GM11168 (cell line): Measurements from ENCODE around the gene VSNL1.
"Not testable (repeated sequence)": the region's sequence is repeated elsewhere in the genome, so short reads cannot be mapped to it uniquely, and the experiment has no call there.

Source experiments
- in situ Hi-C: fragments of 300-500 bp; cut with MboI; formaldehyde crosslinking; loops from one replicate; pipeline ENCODE4 v1.12.0; 2022; ENCODE audit warnings: low sequenced_read_pairs; ENCODE audit not compliant: unreplicated experiment

VSNL1 gene

GRCh38 chr2:17541531-17541950, 1.0 kb downstream of the VSNL1 start:
- in situ Hi-C loops: no loop called here

- in situ Hi-C loops: no loop called here
Observed at GRCh38 chr2:17542471-17542870, 2.0 kb downstream of the VSNL1 start.

GRCh38 chr2:17543131-17543660, 2.7 kb downstream of the VSNL1 start:
- in situ Hi-C loops: no loop called here

GRCh38 chr2:17543848-17544247, 3.4 kb downstream of the VSNL1 start:
- in situ Hi-C loops: no loop called here

GRCh38 chr2:17544256-17544655, 3.8 kb downstream of the VSNL1 start:
- in situ Hi-C loops: no loop called here

- in situ Hi-C loops: no loop called here
Observed at GRCh38 chr2:17545680-17546613, 5.5 kb downstream of the VSNL1 start.

GRCh38 chr2:17547237-17547636, 6.7 kb downstream of the VSNL1 start:
- in situ Hi-C loops: no loop called here

GRCh38 chr2:17547737-17548136, 7.2 kb downstream of the VSNL1 start:
- in situ Hi-C loops: no loop called here

GRCh38 chr2:17550907-17551306, 10.4 kb downstream of the VSNL1 start:
- in situ Hi-C loops: no loop called here

GRCh38 chr2:17555150-17555549, 14.7 kb downstream of the VSNL1 start:
- in situ Hi-C loops: no loop called here

GRCh38 chr2:17557596-17557995, 17.1 kb downstream of the VSNL1 start:
- in situ Hi-C loops: no loop called here

- in situ Hi-C loops: no loop called here
Observed at GRCh38 chr2:17558053-17558452, 17.6 kb downstream of the VSNL1 start.

- in situ Hi-C loops: no loop called here
Observed at GRCh38 chr2:17558878-17559277, 18.4 kb downstream of the VSNL1 start.

GRCh38 chr2:17565726-17566125, 25.2 kb downstream of the VSNL1 start:
- in situ Hi-C loops: not testable (repeated sequence)

- in situ Hi-C loops: no loop called here
Observed at GRCh38 chr2:17571681-17572080, 31.2 kb downstream of the VSNL1 start.

GRCh38 chr2:17573085-17573803, 32.7 kb downstream of the VSNL1 start:
- in situ Hi-C loops: no loop called here

- in situ Hi-C loops: no loop called here
Observed at GRCh38 chr2:17573804-17574175, 33.3 kb downstream of the VSNL1 start.

- in situ Hi-C loops: no loop called here
Observed at GRCh38 chr2:17574406-17575073, 34.0 kb downstream of the VSNL1 start.

GRCh38 chr2:17576802-17577201, 36.3 kb downstream of the VSNL1 start:
- in situ Hi-C loops: no loop called here

GRCh38 chr2:17578466-17578928, 38.0 kb downstream of the VSNL1 start:
- in situ Hi-C loops: no loop called here
